NCI-H2171 treated with DMSO at 0.1 percent for 48 hours (cell line): ENCODE results near the gene DMBX1.

Source experiments
- DNase-seq: peaks from one replicate; lab custom pipeline; 2025; lab: John Stamatoyannopoulos, UW

The DMBX1 gene

GRCh38 chr1:46459315-46459714 lies 30.3 kb upstream of the DMBX1 start:
- DNase-seq = no peak

GRCh38 chr1:46461017-46461808 lies 28.4 kb upstream of the DMBX1 start:
- no peak for DNase-seq

- no peak for DNase-seq
Observed at GRCh38 chr1:46461809-46462448, 27.7 kb upstream of the DMBX1 start.

- no peak for DNase-seq
Observed at GRCh38 chr1:46464013-46464548, 25.6 kb upstream of the DMBX1 start.

- DNase-seq = no peak
Observed at GRCh38 chr1:46464915-46465314, 24.7 kb upstream of the DMBX1 start.

- DNase-seq = peak; percentile 26
Observed at GRCh38 chr1:46465981-46466476, 23.6 kb upstream of the DMBX1 start.

- peak; percentile 82 for DNase-seq
Observed at GRCh38 chr1:46466477-46467182, 23.0 kb upstream of the DMBX1 start.

GRCh38 chr1:46467183-46467504 lies 22.5 kb upstream of the DMBX1 start:
- no peak for DNase-seq

GRCh38 chr1:46469881-46470280 lies 19.8 kb upstream of the DMBX1 start:
- DNase-seq = no peak

GRCh38 chr1:46471848-46472492 lies 17.7 kb upstream of the DMBX1 start:
- DNase-seq = no peak

- no peak for DNase-seq
Observed at GRCh38 chr1:46472498-46473181, 17.0 kb upstream of the DMBX1 start.

GRCh38 chr1:46473991-46474390 lies 15.6 kb upstream of the DMBX1 start:
- DNase-seq = no peak

GRCh38 chr1:46474570-46474969 lies 15.1 kb upstream of the DMBX1 start:
- DNase-seq = no peak

GRCh38 chr1:46476673-46477072 lies 13.0 kb upstream of the DMBX1 start:
- DNase-seq = no peak

- peak; percentile 66 for DNase-seq
Observed at GRCh38 chr1:46477153-46477929, 12.3 kb upstream of the DMBX1 start.

GRCh38 chr1:46478721-46479485 lies 10.7 kb upstream of the DMBX1 start:
- no peak for DNase-seq

GRCh38 chr1:46479744-46480350 lies 9.8 kb upstream of the DMBX1 start:
- no peak for DNase-seq

GRCh38 chr1:46480959-46481646 lies 8.5 kb upstream of the DMBX1 start:
- no peak for DNase-seq

GRCh38 chr1:46481961-46482360 lies 7.7 kb upstream of the DMBX1 start:
- no peak for DNase-seq
